ENCODE data around the gene MAGI3. TPM values are rescaled to one million over a fixed set of nuclear protein-coding genes. Genes with fewer than 3 reads are reported as not detected.

Gene MAGI3
- total RNA-seq, 1 donor, result 7.2 TPM

DNA sequence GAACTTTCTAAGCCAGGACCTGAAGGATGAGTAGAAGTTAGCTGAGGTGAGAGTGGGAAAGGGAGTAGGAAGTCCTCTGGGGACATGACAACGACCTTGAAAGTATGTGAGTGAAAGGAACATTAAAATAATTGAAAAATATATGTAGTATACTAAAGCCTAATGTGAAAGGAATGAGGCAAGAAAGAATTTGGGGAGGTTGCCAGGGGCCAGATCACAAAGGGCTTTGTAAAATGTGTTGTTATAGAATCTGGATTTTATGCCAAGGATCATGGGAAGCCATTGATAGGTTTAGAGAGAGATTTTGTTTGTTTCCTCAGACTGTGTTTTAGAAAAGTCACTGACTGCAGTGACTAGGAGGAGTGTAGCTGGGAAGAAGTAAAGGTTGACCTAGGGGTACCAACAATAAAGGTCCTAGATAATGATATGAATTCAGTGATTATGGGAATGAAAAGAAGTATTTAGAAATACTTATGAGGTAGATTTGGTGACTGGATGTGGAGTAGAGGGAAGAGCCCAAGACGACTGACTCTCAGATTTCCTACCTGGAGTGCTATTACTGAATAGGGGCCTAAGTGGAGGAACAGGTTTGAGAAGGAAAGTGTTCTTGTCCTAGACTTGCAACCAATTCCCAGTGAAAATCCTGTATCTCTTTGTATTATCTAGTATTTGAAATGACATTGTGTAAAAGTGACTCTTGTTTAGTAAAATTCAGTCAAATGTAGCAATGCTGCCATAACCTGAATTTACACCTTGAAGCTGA, 189.1 kb downstream of the MAGI3 start:
- Histone ChIP-seq H3K27ac (ENCODE audit: low read depth, low read length) (no peak overlapping the region), H3K27me3 (ENCODE audit: insufficient read depth, low read length) (no peaks in the 10 kb centered on the region), H3K4me3 (ENCODE audit: insufficient read depth, low read length) (no peak overlapping the region), H2AFZ (ENCODE audit: low read length) (no peak overlapping the region), H3K4me2 (ENCODE audit: insufficient read depth, low read length) (no peak overlapping the region), H3K4me1 (ENCODE audit: insufficient read depth, low read length) (no peaks in the 10 kb centered on the region), H4K20me1 (ENCODE audit: insufficient read depth, low read length) (no peaks in the 10 kb centered on the region), H3K36me3 (ENCODE audit: insufficient read depth, low read length) (no peaks in the 10 kb centered on the region), H3K79me2 (ENCODE audit: insufficient read depth, low read length) (no peaks in the 10 kb centered on the region), H3K9me3 (ENCODE audit: low read depth, low read length) (no peaks in the 10 kb centered on the region)
- TF ChIP-seq, protein P1, sequence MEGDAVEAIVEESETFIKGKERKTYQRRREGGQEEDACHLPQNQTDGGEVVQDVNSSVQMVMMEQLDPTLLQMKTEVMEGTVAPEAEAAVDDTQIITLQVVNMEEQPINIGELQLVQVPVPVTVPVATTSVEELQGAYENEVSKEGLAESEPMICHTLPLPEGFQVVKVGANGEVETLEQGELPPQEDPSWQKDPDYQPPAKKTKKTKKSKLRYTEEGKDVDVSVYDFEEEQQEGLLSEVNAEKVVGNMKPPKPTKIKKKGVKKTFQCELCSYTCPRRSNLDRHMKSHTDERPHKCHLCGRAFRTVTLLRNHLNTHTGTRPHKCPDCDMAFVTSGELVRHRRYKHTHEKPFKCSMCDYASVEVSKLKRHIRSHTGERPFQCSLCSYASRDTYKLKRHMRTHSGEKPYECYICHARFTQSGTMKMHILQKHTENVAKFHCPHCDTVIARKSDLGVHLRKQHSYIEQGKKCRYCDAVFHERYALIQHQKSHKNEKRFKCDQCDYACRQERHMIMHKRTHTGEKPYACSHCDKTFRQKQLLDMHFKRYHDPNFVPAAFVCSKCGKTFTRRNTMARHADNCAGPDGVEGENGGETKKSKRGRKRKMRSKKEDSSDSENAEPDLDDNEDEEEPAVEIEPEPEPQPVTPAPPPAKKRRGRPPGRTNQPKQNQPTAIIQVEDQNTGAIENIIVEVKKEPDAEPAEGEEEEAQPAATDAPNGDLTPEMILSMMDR (IDR thresholded peaks at IDR 0.05; ENCODE audit: extremely low read depth, low read depth, low read length), result no peak
- DNase-seq (ENCODE audit: insufficient read length, low spot score, missing footprints), result no peak

- TF ChIP-seq, protein P1 (IDR thresholded peaks at IDR 0.05; ENCODE audit: extremely low read depth, low read depth, low read length), result no peak
- H3K27me3 ChIP-seq (ENCODE audit: insufficient read depth, low read length), result no peaks in the 10 kb centered on the region
- H4K20me1 ChIP-seq (ENCODE audit: insufficient read depth, low read length), result no peaks in the 10 kb centered on the region
- DNase-seq (ENCODE audit: insufficient read length, low spot score, missing footprints), result no peak
- H3K4me2 ChIP-seq (ENCODE audit: insufficient read depth, low read length), result no peak overlapping the region
- no peak overlapping the region for H3K27ac ChIP-seq (ENCODE audit: low read depth, low read length)
- H3K4me3 ChIP-seq (ENCODE audit: insufficient read depth, low read length), result no peak overlapping the region
- H3K4me1 ChIP-seq (ENCODE audit: insufficient read depth, low read length), result no peaks in the 10 kb centered on the region
- H3K79me2 ChIP-seq (ENCODE audit: insufficient read depth, low read length), result no peaks in the 10 kb centered on the region
- no peak overlapping the region for H2AFZ ChIP-seq (ENCODE audit: low read length)
- no peaks in the 10 kb centered on the region for H3K9me3 ChIP-seq (ENCODE audit: low read depth, low read length)
- no peaks in the 10 kb centered on the region for H3K36me3 ChIP-seq (ENCODE audit: insufficient read depth, low read length)
Observed at GRCh38 chr1:113581323-113581722, 191.0 kb downstream of the MAGI3 start.

- H3K27me3 ChIP-seq (ENCODE audit: insufficient read depth, low read length), result no peaks in the 10 kb centered on the region
- H3K9me3 ChIP-seq (ENCODE audit: low read depth, low read length), result no peaks in the 10 kb centered on the region
- no peaks in the 10 kb centered on the region for H3K4me1 ChIP-seq (ENCODE audit: insufficient read depth, low read length)
- no peaks in the 10 kb centered on the region for H3K36me3 ChIP-seq (ENCODE audit: insufficient read depth, low read length)
- H3K27ac ChIP-seq (ENCODE audit: low read depth, low read length), result no peak overlapping the region
- H3K79me2 ChIP-seq (ENCODE audit: insufficient read depth, low read length), result no peaks in the 10 kb centered on the region
- no peak overlapping the region for H3K4me2 ChIP-seq (ENCODE audit: insufficient read depth, low read length)
- TF ChIP-seq, protein P1 (IDR thresholded peaks at IDR 0.05; ENCODE audit: extremely low read depth, low read depth, low read length), result no peak
- no peaks in the 10 kb centered on the region for H4K20me1 ChIP-seq (ENCODE audit: insufficient read depth, low read length)
- no peak overlapping the region for H3K4me3 ChIP-seq (ENCODE audit: insufficient read depth, low read length)
- H2AFZ ChIP-seq (ENCODE audit: low read length), result no peak overlapping the region
- no peak for DNase-seq (ENCODE audit: insufficient read length, low spot score, missing footprints)
Observed at GRCh38 chr1:113582084-113582483, 191.8 kb downstream of the MAGI3 start.

GRCh38 chr1:113587475-113587874, 197.2 kb downstream of the MAGI3 start:
- H3K4me3 ChIP-seq (ENCODE audit: insufficient read depth, low read length), result no peak overlapping the region
- no peaks in the 10 kb centered on the region for H3K79me2 ChIP-seq (ENCODE audit: insufficient read depth, low read length)
- H4K20me1 ChIP-seq (ENCODE audit: insufficient read depth, low read length), result no peaks in the 10 kb centered on the region
- no peaks in the 10 kb centered on the region for H3K4me1 ChIP-seq (ENCODE audit: insufficient read depth, low read length)
- no peaks in the 10 kb centered on the region for H3K36me3 ChIP-seq (ENCODE audit: insufficient read depth, low read length)
- no peak overlapping the region for H2AFZ ChIP-seq (ENCODE audit: low read length)
- no peaks in the 10 kb centered on the region for H3K27me3 ChIP-seq (ENCODE audit: insufficient read depth, low read length)
- no peak overlapping the region for H3K27ac ChIP-seq (ENCODE audit: low read depth, low read length)
- no peak overlapping the region for H3K4me2 ChIP-seq (ENCODE audit: insufficient read depth, low read length)
- DNase-seq (ENCODE audit: insufficient read length, low spot score, missing footprints), result no peak
- TF ChIP-seq, protein P1 (IDR thresholded peaks at IDR 0.05; ENCODE audit: extremely low read depth, low read depth, low read length), result no peak
- no peaks in the 10 kb centered on the region for H3K9me3 ChIP-seq (ENCODE audit: low read depth, low read length)

All from osteoblast (primary cell).